Measurements from ENCODE around the gene HACD1.

Gene HACD1

DNA sequence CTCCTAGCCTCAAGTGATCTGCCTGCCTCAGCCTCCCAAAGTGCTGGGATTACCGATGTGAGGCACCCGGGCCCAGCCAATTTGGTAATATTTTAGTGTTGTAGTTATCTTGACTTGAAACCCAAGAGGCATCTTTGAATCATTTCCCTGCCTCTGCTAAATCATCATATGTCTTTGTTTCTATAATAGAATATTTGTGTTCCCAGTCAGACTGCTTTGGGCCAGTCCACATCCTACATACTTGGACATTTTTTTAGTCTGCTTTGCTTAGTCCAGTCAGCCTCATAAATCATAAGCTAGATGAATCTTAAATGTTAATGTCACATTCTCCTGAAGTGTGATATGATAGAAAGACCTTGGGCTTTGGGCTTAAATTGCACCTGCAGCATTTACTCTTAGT is 32.7 kb upstream of the HACD1 start:
- no peak for DNase-seq (ENCODE audit: low spot score)
- TF ChIP-seq, protein P1, sequence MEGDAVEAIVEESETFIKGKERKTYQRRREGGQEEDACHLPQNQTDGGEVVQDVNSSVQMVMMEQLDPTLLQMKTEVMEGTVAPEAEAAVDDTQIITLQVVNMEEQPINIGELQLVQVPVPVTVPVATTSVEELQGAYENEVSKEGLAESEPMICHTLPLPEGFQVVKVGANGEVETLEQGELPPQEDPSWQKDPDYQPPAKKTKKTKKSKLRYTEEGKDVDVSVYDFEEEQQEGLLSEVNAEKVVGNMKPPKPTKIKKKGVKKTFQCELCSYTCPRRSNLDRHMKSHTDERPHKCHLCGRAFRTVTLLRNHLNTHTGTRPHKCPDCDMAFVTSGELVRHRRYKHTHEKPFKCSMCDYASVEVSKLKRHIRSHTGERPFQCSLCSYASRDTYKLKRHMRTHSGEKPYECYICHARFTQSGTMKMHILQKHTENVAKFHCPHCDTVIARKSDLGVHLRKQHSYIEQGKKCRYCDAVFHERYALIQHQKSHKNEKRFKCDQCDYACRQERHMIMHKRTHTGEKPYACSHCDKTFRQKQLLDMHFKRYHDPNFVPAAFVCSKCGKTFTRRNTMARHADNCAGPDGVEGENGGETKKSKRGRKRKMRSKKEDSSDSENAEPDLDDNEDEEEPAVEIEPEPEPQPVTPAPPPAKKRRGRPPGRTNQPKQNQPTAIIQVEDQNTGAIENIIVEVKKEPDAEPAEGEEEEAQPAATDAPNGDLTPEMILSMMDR (IDR thresholded peaks at IDR 0.05; ENCODE audit: extremely low read depth, missing control alignments) = no peak

DNA sequence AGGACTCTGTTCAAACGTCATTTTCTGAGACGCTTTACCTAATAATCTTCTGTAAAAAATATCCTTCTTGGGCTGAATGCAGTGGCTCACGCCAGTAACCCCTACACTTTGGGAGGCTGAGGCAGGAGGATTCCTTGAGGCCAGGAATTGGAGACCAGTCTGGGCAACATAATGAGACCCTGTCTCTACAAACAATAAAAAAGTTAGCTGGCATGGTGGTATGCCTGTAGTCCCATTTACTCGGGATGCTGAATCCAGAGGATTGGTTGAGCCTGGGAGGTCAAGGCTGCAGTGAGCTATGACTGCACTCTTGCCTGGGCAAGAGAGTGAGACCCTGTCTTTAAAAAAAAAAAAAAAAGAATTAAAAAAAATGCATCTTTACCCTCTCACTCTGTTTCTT is 31.9 kb upstream of the HACD1 start:
- TF ChIP-seq, protein P1 (IDR thresholded peaks at IDR 0.05; ENCODE audit: extremely low read depth, missing control alignments) = no peak
- no peak for DNase-seq (ENCODE audit: low spot score)

DNA sequence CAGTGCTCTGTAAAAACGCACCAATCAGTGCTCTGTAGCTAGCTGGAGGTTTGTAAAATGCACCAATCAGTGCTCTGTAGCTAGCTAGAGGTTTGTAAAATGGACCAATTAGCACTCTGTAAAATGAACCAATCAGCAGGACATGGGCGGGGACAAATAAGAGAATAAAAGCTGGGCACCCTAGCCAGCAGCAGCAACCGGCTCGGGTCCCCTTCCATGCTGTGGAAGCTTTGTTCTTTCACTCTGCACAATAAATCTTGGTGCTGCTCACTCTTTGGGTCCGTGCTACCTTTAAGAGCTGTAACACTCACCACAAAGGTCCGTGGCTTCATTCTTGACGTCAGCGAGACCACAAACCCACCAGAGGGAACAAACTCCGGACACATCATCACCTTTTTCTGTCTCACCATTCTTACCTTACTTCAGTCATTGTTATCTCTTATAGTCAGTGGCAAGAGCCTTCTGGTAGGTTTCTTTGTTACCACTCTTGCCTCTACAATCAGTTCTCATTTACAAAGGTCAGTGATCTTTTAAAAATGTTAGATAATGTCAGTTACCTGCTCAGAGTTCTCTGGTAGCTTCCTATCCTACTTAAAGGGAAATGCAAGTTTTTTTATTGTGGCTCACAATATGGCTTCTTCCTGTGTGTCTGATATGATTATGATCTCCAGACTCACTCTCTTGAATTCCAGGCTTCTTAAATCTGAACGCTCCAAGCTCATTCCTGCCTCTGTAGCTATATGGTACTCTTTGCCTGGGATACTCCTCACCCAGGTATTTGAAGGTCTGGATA is 31.3 kb upstream of the HACD1 start:
- TF ChIP-seq, protein P1 (IDR thresholded peaks at IDR 0.05; ENCODE audit: extremely low read depth, missing control alignments) = no peak
- DNase-seq (ENCODE audit: low spot score) = no peak

DNA sequence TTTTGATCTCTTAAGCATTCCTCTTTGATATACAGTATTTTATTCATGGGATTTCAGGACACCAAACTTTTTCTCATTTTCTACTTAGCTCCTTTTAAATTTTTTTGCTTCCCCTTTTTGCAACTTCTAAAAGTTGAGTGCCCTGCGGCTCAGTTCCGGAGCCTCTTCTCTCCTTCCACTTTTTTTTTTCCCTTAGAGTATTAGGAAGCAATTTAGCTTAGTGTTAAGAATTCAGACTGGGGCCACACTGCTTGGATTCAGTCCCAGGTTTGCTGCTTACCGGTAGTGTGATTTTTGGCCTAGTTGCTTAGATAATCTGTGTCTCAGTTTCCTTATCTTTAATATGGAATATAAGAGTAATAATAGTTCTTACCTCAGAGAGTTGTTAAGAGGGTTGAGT is 30.2 kb upstream of the HACD1 start:
- TF ChIP-seq, protein P1 (IDR thresholded peaks at IDR 0.05; ENCODE audit: extremely low read depth, missing control alignments) = no peak
- DNase-seq (ENCODE audit: low spot score) = no peak

DNA sequence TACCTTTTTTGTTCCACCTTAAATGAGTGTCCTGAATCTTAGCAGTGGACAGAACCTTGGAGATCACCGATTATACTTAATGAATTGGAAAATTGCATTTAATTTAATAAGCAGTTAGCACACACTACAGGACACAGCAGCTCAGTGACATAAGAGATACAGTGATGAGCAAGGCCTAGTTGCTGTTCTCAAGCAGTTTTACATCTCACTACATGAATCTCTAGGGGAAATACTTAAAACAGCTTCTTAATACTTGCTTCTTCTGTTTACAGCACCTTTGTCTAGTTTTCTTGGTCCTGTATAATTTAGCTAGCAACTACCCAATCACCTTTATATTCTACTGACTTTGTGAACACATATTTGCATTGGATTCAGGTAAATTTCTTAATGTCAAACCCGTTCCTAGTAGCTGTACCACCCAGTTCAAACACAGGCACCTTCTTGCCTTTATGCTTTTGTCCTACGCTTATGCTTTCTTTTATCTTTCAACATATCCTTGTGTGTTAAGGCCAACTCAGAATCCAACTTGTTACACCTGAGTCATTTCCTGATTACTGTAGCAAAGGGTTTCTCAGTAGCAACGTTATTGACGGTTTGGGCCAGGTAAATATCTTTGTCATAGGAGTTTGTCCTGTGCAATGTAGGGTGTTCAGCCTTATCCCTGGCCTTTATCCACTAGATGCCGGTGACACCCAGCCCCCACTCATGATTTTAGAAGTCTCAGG is 28.6 kb upstream of the HACD1 start:
- DNase-seq (ENCODE audit: low spot score) = no peak
- TF ChIP-seq, protein P1 (IDR thresholded peaks at IDR 0.05; ENCODE audit: extremely low read depth, missing control alignments) = no peak

DNA sequence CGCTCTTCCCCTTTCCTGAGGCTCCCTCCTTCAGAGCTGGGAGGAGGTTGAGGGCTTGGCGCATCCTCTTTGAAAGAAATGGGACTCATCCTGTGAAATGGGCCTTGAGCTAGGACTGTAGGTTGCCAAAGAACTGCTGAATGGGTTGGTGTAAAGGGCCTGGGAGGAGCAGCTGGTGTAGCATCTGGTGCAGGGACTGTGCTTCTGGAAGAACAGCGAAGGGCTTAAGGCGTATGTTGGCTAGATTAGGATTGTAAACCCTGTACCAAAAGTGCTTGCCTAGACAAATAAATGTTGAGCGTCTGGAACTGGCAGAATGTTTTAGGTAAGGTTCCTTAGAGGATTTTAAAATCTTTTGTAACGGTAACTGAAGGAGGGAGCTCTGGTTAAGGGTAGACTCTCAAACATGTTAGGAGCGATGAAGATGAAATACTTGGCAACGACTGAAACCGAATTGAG is 27.3 kb upstream of the HACD1 start:
- DNase-seq (ENCODE audit: low spot score) = no peak
- TF ChIP-seq, protein P1 (IDR thresholded peaks at IDR 0.05; ENCODE audit: extremely low read depth, missing control alignments) = no peak
